ENCODE results near the gene SLC38A8.

DNA sequence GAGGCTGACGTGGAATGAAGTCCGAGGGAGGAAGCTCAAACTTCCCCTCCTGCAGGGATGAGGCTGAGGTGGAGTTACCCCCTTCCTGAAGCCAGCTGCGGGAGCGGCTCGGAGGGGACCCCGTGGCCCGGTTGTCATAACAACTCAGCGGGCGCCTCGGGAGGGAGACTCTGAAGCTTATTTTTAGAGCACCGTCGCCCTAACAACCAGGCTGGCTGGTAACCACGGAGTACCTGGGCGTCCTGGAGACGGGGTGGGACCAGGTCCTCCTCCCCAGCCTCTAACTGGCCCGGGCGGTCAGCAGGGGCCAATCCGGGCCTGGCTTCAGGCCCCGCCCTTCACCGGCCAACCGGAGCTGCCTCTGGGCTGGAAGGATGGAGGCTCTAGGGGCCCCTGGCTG lies 46.8 kb downstream of the SLC38A8 start:
- TF ChIP-seq, protein P1, sequence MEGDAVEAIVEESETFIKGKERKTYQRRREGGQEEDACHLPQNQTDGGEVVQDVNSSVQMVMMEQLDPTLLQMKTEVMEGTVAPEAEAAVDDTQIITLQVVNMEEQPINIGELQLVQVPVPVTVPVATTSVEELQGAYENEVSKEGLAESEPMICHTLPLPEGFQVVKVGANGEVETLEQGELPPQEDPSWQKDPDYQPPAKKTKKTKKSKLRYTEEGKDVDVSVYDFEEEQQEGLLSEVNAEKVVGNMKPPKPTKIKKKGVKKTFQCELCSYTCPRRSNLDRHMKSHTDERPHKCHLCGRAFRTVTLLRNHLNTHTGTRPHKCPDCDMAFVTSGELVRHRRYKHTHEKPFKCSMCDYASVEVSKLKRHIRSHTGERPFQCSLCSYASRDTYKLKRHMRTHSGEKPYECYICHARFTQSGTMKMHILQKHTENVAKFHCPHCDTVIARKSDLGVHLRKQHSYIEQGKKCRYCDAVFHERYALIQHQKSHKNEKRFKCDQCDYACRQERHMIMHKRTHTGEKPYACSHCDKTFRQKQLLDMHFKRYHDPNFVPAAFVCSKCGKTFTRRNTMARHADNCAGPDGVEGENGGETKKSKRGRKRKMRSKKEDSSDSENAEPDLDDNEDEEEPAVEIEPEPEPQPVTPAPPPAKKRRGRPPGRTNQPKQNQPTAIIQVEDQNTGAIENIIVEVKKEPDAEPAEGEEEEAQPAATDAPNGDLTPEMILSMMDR (IDR thresholded peaks at IDR 0.05): no peak
- no peak for TF ChIP-seq EP300 (IDR thresholded peaks at IDR 0.05)
